H1 (cell line): Measurements from ENCODE around the gene RAD50. TPM values are rescaled to one million over a fixed set of nuclear protein-coding genes. Genes with fewer than 3 reads are reported as not detected.

Experiments used
- KDM1A ChIP-seq: fragments of 200-600, 300-600 bp; sonication (generic); IDR thresholded peaks from 2 replicates; pipeline ENCODE4 v1.7.1; 2016; ENCODE audit warnings: mild to moderate bottlenecking, low read length, borderline replicate concordance
- PHF8 ChIP-seq: fragments of 200-600 bp; sonication (generic); conservative IDR thresholded peaks from 2 replicates; pipeline ENCODE4 v1.7.1; 2012; ENCODE audit warnings: low read depth, mild to moderate bottlenecking, inconsistent platforms, low read length, moderate library complexity
- RFX5 ChIP-seq: IDR thresholded peaks from 2 replicates; pipeline ENCODE4 v1.6.1; 2011; ENCODE audit warnings: low read depth, low read length, improper control_type of control experiment, borderline replicate concordance
- polyA plus RNA-seq, 7 experiments: library from polyadenylated mRNA; depleted of rRNA in 3 of 7; stranded (reverse) in 5 of 7; unstranded in 2 of 7; fragments of >200 nt in 5 of 7; fragments of 200-250 nt in 2 of 7; gene quantifications; 1 replicate in 5 of 7; 2 replicates in 1 of 7; 4 replicates in 1 of 7; pipeline versions ENCODE4 v1.2.1 to v1.2.3, GENCODE V29; 2011 to 2013; ENCODE audit warnings: missing spikeins in 2 of 7, mixed read lengths in 2 of 7
- total RNA-seq: library from RNA; stranded (reverse); fragmentation: NEBNext Ultra II Directional; extraction: Animal tissue kit (Norgen Biotek cat#: 25700); gene quantifications from 2 replicates; pipeline ENCODE4 v1.2.1, GENCODE V29; 2021
- TF ChIP-seq, protein P1 (sequence below): IDR thresholded peaks from 2 replicates; pipeline ENCODE4 v1.6.1; 2012; ENCODE audit warnings: low read length, inconsistent platforms

RAD50 gene
- total and polyA plus RNA-seq, 2 of the 8 experiments (the other 6 are each of a cell fraction or from before 2014, with no cell fraction given) = 10.1 to 39.4 TPM

DNA sequence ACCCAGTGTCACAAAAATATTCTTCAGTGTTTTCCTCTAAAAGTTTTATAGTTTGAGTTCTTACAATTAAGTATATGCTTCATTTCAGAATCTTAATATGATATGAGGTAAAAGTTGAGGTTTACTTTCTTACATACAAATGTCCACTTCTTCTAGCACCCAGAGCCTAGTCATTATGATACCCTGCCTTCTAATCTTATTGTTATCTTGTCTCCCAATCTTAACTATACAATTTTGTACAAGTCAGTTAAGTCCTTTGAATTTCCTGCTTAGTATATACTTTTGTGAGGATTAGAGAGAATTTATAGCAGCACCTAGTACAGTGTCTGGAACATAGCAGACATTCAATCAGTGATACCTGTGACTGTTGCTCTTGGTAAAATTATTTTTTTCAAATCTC lies 29.3 kb downstream of the RAD50 start (continued):
- no peak for TF ChIP-seq RFX5
- no peak for TF ChIP-seq KDM1A
- TF ChIP-seq, protein P1, sequence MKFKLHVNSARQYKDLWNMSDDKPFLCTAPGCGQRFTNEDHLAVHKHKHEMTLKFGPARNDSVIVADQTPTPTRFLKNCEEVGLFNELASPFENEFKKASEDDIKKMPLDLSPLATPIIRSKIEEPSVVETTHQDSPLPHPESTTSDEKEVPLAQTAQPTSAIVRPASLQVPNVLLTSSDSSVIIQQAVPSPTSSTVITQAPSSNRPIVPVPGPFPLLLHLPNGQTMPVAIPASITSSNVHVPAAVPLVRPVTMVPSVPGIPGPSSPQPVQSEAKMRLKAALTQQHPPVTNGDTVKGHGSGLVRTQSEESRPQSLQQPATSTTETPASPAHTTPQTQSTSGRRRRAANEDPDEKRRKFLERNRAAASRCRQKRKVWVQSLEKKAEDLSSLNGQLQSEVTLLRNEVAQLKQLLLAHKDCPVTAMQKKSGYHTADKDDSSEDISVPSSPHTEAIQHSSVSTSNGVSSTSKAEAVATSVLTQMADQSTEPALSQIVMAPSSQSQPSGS = no peak
- TF ChIP-seq PHF8 = no peak
